CMK (cell line): ENCODE data around the gene VSNL1.

Experiments
- DNase-seq: peaks from one replicate; pipeline ENCODE4 v3.0.0-alpha.2; 2010; ENCODE audit warnings: low read depth

The VSNL1 gene

GRCh38 chr2:17540093-17540812 lies at the start of gene VSNL1:
VSNL1 (plus strand) TSS chr2:17540696; CDS start chr2:17592075, 51,379 bp downstream.
- no peak for DNase-seq

- DNase-seq, result no peak
Measured at GRCh38 chr2:17495590-17495989, 44.9 kb upstream of the VSNL1 start.

- no peak for DNase-seq
Measured at GRCh38 chr2:17497718-17498117, 42.8 kb upstream of the VSNL1 start.

- DNase-seq, result no peak
Measured at GRCh38 chr2:17506736-17507616, 33.5 kb upstream of the VSNL1 start.

GRCh38 chr2:17515652-17516051 lies 24.8 kb upstream of the VSNL1 start:
- no peak for DNase-seq

GRCh38 chr2:17517481-17518211 lies 22.9 kb upstream of the VSNL1 start:
- DNase-seq, result no peak

GRCh38 chr2:17518212-17519154 lies 22.0 kb upstream of the VSNL1 start, which contains the start of gene RAD51AP2:
RAD51AP2 (minus strand) TSS chr2:17518440; CDS start chr2:17518415, 25 bp downstream.
- peak; percentile 4 for DNase-seq

- DNase-seq, result no peak
Measured at GRCh38 chr2:17519486-17519885, 21.0 kb upstream of the VSNL1 start.

GRCh38 chr2:17520761-17521160 lies 19.7 kb upstream of the VSNL1 start:
- DNase-seq, result no peak

- no peak for DNase-seq
Measured at GRCh38 chr2:17521621-17522020, 18.9 kb upstream of the VSNL1 start.

- DNase-seq, result no peak
Measured at GRCh38 chr2:17522303-17522702, 18.2 kb upstream of the VSNL1 start.

- no peak for DNase-seq
Measured at GRCh38 chr2:17529771-17530170, 10.7 kb upstream of the VSNL1 start.

- DNase-seq, result no peak
Measured at GRCh38 chr2:17533546-17533945, 7.0 kb upstream of the VSNL1 start.

- DNase-seq, result no peak
Measured at GRCh38 chr2:17536416-17536815, 4.1 kb upstream of the VSNL1 start.

GRCh38 chr2:17538022-17538843 lies 2.3 kb upstream of the VSNL1 start:
- no peak for DNase-seq

- no peak for DNase-seq
Measured at GRCh38 chr2:17538844-17539554, 1.5 kb upstream of the VSNL1 start.

GRCh38 chr2:17539611-17540092 lies 844 bp upstream of the VSNL1 start:
- DNase-seq, result no peak

GRCh38 chr2:17540813-17541530 lies 476 bp downstream of the VSNL1 start:
- DNase-seq, result no peak

GRCh38 chr2:17541531-17541950 lies 1.0 kb downstream of the VSNL1 start:
- DNase-seq, result no peak
